GM12891 (cell line): Measurements from ENCODE around the gene UBE2M.

ENCODE experiments used
- DNase-seq: peaks from one replicate; pipeline ENCODE4 v3.0.0; 2011; ENCODE audit warnings: low spot score; ENCODE audit not compliant: insufficient read length
- FAIRE-seq: peaks from 2 replicates; lab custom pipeline; 2011; peaks lifted over from hg19 to GRCh38; lab: Jason Lieb, UNC
- PAX5 ChIP-seq: IDR thresholded peaks from 2 replicates; pipeline ENCODE4 v1.6.1; 2011; ENCODE audit warnings: low read length, moderate library complexity, mild to moderate bottlenecking; ENCODE audit not compliant: insufficient read depth, severe bottlenecking
- POLR2A ChIP-seq: IDR thresholded peaks from 2 replicates; pipeline ENCODE4 v1.6.1; 2011; ENCODE audit warnings: low read depth, low read length, control low read depth
- POLR2AphosphoS5 ChIP-seq: IDR thresholded peaks from 2 replicates; pipeline ENCODE4 v1.6.1; 2011; ENCODE audit warnings: low read depth, low read length, control low read depth
- POU2F2 ChIP-seq: IDR thresholded peaks from 2 replicates; pipeline ENCODE4 v1.6.1; 2011; ENCODE audit warnings: low read depth, mild to moderate bottlenecking, control low read depth, low read length, moderate library complexity
- SPI1 ChIP-seq: IDR thresholded peaks from 2 replicates; pipeline ENCODE4 v1.6.1; 2011; ENCODE audit warnings: low read depth, low read length, control low read depth
- TAF1 ChIP-seq: IDR thresholded peaks from 2 replicates; pipeline ENCODE4 v1.6.1; 2011; ENCODE audit warnings: low read depth, low read length, control low read depth

UBE2M gene

DNA sequence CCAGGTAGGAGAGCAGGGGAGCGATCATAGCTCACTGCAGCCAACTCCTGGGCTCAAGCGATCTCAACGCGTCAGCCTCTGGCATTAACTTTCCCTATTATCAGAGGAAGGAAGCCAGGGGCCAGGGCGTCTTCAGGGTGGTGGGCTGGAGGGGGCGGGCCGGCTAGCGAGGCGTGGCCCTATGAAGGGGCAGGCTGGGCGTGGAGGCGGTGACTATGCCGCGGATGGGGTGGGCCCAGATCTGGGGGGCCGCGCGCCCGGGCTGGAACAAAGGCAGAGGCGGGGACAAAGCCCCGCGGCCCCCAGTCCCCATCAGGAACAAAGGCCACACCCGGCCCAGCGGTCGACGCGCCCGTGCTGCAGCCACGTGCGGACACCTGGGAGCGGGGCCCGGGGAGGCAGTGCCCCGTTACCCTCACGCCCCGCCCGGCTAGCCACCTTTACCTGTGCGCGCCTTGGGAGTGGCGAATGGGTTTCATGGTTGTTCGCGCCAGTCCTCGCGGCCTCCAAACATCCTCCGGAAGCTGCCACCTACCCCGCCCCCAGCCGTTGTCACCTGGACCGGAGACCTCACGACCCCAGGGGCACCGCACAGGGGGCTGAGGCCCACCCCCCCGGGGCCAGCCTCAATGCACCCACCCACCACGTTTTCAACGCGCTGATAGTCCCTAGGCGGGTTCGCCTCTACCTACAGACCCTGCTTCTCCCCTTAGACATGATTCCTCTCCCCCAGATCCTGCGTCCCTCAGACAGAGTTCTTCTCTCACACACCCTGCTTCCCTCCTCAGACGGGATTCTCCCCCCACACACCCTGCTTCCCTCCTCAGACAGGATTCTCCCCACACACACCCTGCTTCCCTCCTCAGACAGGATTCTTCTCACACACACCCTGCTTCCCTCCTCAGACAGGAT is 19.9 kb downstream of the UBE2M start:
- TF ChIP-seq POU2F2 (no peak), PAX5 (no peak), POLR2AphosphoS5 (no peak), POLR2A (no peak), TAF1 (no peak), SPI1 (no peak)
- DNase-seq = no peak
- no peak for FAIRE-seq

DNA sequence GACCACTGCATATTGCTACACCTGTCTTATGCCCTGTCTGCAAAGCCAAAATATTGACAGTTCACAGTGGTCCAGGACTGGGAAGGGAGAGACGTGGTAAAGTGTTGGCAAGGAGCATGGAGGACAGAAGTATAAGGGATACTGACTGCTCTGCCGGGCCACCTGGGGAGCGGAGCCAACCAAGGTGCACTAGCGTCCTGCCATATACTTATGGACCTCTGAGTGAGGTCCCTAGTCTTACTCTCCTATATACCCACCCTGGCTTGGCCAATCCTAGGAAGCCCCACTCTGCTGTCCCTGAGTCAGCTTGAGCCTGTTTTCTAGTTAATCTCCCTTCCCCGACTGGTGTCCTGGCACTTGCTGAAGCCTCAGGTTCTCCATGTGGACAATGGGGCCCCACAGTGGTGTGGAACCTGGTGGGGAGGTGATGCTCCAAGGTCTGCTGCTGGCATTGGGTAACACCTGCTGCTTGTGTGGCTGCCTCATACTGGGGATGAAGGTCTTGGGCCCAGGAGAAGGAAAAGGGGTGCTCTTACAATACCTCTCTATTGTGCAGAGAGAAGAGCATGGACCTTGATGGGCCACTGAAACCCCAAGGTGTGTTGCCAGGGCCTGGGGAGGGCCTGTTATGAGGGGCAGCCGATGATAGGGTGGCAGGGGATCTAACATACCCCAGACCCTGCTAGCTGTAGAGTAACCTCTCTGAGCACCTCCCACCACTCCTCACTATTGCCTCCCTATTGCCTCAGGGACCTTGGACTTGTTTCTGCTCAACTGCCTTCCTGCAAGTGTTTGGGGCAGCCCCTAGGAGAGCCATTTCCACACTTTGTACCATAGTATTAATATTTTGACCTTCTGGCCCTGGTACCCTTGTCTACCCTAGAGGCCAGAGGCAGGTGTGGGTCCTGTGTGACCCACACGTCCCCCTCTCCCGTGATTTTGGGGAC is 21.3 kb downstream of the UBE2M start:
- FAIRE-seq = no peak
- TF ChIP-seq POLR2AphosphoS5 (no peak), POU2F2 (no peak), TAF1 (no peak), PAX5 (no peak), POLR2A (no peak), SPI1 (no peak)
- DNase-seq = no peak

DNA sequence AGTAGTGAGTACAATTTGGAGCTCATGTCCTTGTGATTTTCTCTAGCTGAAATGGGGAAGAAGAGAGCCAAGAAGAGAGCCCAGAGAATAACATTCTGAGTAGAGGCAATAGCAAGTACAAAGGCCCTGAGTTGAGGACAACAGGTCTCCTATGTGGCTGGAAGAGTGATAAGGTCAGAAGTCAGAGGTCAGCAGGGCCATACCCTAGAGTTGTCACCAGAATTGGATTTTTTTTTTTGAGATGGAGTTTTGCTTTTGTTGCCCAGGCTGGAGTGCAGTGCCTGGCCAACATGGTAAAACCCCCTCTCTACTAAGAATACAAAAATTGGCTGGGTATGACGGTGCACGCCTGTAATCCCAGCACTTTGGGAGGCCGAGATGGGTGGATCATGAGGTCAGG is 22.6 kb downstream of the UBE2M start:
- DNase-seq = no peak
- no peak for FAIRE-seq

DNA sequence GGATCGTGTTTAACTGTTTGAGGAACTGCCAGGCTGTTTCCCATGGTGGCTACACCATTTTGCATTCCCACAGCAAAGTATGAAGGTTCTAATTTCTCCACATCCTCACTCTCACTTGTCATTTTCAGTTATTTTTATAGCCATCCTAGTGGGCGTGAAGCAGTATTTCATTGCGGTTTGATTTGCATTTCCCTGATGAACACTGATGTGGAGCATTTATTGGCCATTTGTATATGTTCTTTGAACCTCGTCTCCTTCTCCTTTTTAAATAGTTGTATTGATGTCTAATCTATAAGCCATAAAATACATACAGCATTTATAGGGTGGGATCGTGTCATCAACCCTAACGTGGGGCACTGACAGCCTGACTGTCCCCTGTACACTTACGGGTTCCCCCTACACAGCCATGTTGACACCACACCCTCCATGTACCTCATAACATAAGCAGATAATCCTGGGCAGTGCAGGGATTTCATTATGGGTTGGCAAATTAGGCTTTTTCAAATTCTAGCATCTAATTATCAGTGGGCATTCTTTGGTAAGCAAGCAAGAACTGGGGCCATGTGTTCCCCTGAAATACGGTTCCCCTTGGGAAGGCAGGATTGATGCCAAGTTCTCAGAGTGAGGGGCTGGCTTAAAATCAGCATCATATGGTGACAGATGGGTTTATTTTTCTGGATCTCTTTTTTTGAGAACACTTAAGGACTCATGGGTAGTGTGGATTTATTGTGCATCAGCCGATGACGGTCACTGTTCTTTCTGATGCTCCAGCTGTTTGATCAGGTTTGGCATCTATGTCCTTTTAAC is 27.2 kb downstream of the UBE2M start:
- DNase-seq (no peak), FAIRE-seq (no peak)
- no peak for TF ChIP-seq PAX5
- TF ChIP-seq SPI1 = 0 out of 2 replicates have a peak, but pooled peaks have one; percentile 11

More for the DNA sequence above, 22.6 kb downstream of the UBE2M start:
- TF ChIP-seq POLR2A = no peak
- no peak for TF ChIP-seq POLR2AphosphoS5
- TF ChIP-seq POU2F2 = no peak
- no peak for TF ChIP-seq SPI1

DNA sequence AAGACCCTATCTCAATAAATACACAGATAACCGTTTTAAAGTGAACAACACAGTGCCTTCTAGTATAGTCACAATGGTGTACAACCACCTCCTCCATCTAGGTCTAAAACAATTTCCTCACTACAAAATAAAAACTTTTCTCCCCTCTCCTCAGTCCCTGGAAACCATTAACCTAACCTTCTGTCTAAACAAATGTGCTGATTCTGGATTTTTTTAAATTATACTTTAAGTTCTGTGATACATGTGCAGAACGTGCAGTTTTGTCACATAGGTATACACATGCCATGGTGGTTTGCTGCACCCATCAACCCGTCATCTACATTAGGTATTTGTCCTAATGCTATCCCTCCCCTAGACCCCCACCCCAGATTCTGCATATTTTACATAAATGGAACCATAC is 29.0 kb downstream of the UBE2M start:
- FAIRE-seq (no peak), DNase-seq (no peak)
- TF ChIP-seq PAX5 = no peak
- no peak for TF ChIP-seq TAF1
- no peak for TF ChIP-seq SPI1
- TF ChIP-seq POU2F2 = no peak
- TF ChIP-seq POLR2A = no peak
- TF ChIP-seq POLR2AphosphoS5 = no peak

DNA sequence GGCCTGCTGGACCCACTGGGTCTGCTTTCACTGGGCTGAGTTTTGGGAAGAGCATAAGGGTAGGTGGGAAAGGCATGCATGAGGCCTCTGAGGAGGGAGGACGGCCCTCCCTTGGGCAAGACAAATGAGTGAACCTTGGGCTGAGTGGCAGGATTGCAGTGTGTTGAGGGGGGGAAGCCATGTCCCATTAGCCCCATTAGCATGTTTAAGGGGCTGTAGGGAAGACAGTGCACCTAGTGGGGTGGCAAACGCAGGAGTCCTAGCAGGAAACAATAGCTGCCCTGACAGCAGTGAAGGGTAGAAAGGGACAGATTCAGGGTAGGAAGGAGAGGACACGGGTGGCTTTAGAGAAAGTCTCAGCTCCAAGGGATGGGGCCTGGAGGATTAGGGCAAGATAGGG is 35.7 kb downstream of the UBE2M start:
- TF ChIP-seq POLR2A (no peak), PAX5 (no peak), POU2F2 (no peak), SPI1 (no peak), POLR2AphosphoS5 (no peak), TAF1 (no peak)
- no peak for FAIRE-seq

DNA sequence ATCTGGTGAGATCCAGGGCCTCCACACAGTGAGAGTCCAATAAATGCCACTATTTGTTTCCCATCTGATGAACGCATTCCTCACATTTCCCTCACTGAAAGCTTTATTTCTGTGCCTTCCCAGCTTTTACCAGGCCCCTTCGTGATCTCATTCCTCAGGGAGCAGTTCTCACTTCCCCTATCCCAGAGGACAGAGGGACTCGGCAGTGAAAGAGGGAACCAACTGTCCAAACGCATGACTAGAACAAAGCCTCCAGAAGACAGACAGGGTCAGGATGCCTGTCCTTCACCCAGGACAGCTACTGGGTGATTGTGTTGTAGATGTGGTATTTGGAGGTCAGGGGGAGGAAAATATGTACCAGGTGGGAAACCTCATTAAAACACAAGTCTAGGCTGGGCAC is 36.8 kb downstream of the UBE2M start:
- DNase-seq (no peak), FAIRE-seq (no peak)
- no peak for TF ChIP-seq POLR2AphosphoS5
- no peak for TF ChIP-seq TAF1

More for the DNA sequence above, 35.7 kb downstream of the UBE2M start:
- DNase-seq = no peak

DNA sequence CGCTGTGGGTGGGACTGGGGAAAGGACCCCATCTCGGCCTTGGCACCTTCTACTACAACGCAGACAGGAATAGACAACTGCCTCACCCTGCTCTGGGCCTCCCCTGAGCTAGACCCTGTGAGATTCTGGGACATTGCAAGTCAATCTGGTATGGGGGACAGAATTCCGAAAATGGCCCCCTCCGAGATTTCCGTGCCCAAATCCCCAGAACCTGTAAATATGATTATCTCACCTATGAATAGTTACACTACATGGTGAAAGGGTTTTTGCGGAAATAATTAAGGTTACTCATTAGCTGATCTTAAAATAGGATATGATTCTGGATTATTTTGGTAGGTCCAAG is 38.2 kb downstream of the UBE2M start:
- FAIRE-seq (peak; percentile 31), DNase-seq (no peak)
- TF ChIP-seq POLR2A (no peak), PAX5 (no peak), TAF1 (no peak), SPI1 (no peak), POLR2AphosphoS5 (no peak)

DNA sequence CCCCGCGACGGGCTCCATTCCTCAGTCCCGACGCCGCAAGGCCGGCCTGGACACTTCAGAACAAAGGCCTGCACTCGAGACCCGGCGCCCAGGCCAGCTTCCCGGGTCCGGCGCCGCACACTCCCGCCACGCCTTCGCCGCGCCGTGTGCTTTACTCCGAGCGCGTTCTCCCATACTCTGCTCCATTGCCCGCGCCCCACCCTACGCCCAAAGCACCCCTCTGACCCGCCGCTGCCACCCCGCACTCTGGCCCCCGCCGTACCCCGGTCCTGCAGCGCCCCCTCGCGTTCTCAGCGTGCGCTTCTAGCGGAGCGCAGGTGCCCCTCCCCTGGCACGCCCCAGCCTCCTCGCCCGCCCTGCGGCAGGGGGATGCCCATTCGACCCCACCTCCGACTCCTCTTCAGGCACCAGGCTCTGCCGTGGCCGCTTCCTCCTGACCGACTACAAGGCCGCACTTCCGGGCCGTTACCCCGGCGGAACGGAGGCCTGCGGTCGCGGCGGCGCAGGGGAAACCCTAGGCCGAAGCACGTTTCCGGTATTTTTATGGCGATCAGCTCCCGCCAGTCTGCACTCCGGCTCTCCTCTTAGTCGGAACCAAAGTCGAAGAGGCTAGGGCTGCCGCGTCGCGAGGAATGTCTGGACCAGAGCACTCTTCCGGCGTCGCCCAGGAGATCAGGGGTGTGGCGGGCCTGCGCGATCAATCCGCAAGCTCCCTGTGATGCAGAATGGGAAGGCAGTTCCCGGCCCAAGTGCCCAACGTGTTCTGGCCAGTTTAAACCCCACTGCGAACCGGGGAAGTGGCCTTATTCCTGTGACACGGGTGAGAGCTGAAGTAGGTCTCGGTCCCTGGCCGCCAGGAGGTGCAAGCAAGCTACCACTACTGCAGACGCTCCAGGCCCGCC is 38.8 kb downstream of the UBE2M start, which contains the start of gene ZBTB45:
Gene ZBTB45 (minus strand): TSS at position 456 of the 902 bp plus-strand sequence. CDS start 2,137 bp downstream, outside the sequence.
- TF ChIP-seq PAX5 (peak; percentile 71), POU2F2 (peak; percentile 58), POLR2A (peak; percentile 69), SPI1 (peak; percentile 36; the same call in 1 of the 2 replicates), TAF1 (peak; percentile 89), POLR2AphosphoS5 (peak; percentile 86)
- DNase-seq (peak; percentile 80), FAIRE-seq (peak; percentile 92)
